Endothelial cell of umbilical vein (primary cell): Measurements from ENCODE around the gene PARD3B. TPM values are rescaled to one million over a fixed set of nuclear protein-coding genes. Genes with fewer than 3 reads are reported as not detected.

Source experiments
- BruUV-seq: library from RNA; stranded (reverse); fragments of 400-500 nt; replicated peaks from 2 replicates; lab custom pipeline; 2021; lab: Mats Ljungman, UMichigan
- CTCF ChIA-PET: fragments of 300-600, 350-600 bp; sonication (Branson Sonifier 250); formaldehyde crosslinking; loops from one replicate; lab custom pipeline; 2021; ENCODE audit warnings: antibody characterized with exemption, inconsistent platforms; lab: Charles Lee
- POLR2A ChIA-PET: fragments of 300-600, 350-600 bp; sonication (Branson Sonifier 250); formaldehyde crosslinking; loops from one replicate; lab custom pipeline; 2021; ENCODE audit warnings: antibody characterized with exemption, inconsistent platforms; lab: Charles Lee
- DNase-seq: peaks from one replicate; pipeline ENCODE4 v3.0.0-alpha.2; 2011; ENCODE audit warnings: low read depth, low spot score
- FAIRE-seq: peaks from 2 replicates; lab custom pipeline; 2011; peaks lifted over from hg19 to GRCh38; lab: Jason Lieb, UNC
- H2AFZ ChIP-seq: 2 replicates; pipeline ENCODE4 v1.6.0; 2012; ENCODE audit warnings: low read depth, low read length, control low read depth, inconsistent platforms
- H3K27ac ChIP-seq: 2 replicates; pipeline ENCODE4 v1.5.1; 2011; ENCODE audit warnings: low read depth, mild to moderate bottlenecking, control low read depth, low read length, moderate library complexity; ENCODE audit not compliant: insufficient read depth
- H3K27me3 ChIP-seq, 2 experiments: 2 replicates each; pipeline versions ENCODE4 v1.6.0 to v1.6.1; 2011; ENCODE audit warnings: low read length in 2 of 2, mixed read lengths in 1 of 2; ENCODE audit not compliant: control insufficient read depth in 2 of 2, insufficient read depth in 2 of 2
- H3K36me3 ChIP-seq, 2 experiments: 2 replicates in 1 of 2; 3 replicates in 1 of 2; pipeline ENCODE4 v1.5.1; 2011; ENCODE audit warnings: low read length in 2 of 2, mild to moderate bottlenecking in 1 of 2, moderate library complexity in 1 of 2; ENCODE audit not compliant: control insufficient read depth in 2 of 2, insufficient read depth in 2 of 2; ENCODE audit errors: extremely low read depth in 1 of 2
- H3K4me1 ChIP-seq: 3 replicates; pipeline ENCODE4 v1.5.1; 2011; ENCODE audit warnings: mild to moderate bottlenecking, low read length; ENCODE audit not compliant: control insufficient read depth, insufficient read depth; ENCODE audit errors: extremely low read depth
- H3K4me2 ChIP-seq: 2 replicates; pipeline ENCODE4 v1.6.1; 2011; ENCODE audit warnings: low read length, control low read depth, mixed read lengths; ENCODE audit not compliant: insufficient read depth
- H3K4me3 ChIP-seq, 3 experiments: fragments of 200-600 bp in 1 of 3; sonication (generic), shearing (Covaris generic) in 1 of 3; replicated peaks in 1 of 3; 2 replicates each; pipeline ENCODE4 v1.5.1; 2011 to 2016; ENCODE audit warnings: control low read depth in 3 of 3, low read length in 3 of 3, mild to moderate bottlenecking in 2 of 3, inconsistent platforms in 1 of 3, low read depth in 1 of 3, moderate library complexity in 1 of 3; ENCODE audit not compliant: insufficient read depth in 1 of 3
- H3K79me2 ChIP-seq: 2 replicates; pipeline ENCODE4 v1.6.0; 2012; ENCODE audit warnings: low read length, inconsistent platforms; ENCODE audit not compliant: control insufficient read depth, insufficient read depth
- H3K9ac ChIP-seq: replicated peaks from 2 replicates; pipeline ENCODE3; 2011; ENCODE audit warnings: low read length, control low read depth; ENCODE audit not compliant: insufficient read depth; ENCODE audit errors: extremely low read depth
- H3K9me1 ChIP-seq: replicated peaks from 3 replicates; pipeline ENCODE4 v1.6.0; 2011; ENCODE audit warnings: mild to moderate bottlenecking, low read length; ENCODE audit not compliant: control insufficient read depth, insufficient read depth; ENCODE audit errors: extremely low read depth
- H3K9me3 ChIP-seq: replicated peaks from 2 replicates; pipeline ENCODE4 v1.5.1; 2012; ENCODE audit warnings: low read length, inconsistent platforms; ENCODE audit not compliant: control insufficient read depth, insufficient read depth
- H4K20me1 ChIP-seq: replicated peaks from 2 replicates; pipeline ENCODE3; 2011; ENCODE audit warnings: mild to moderate bottlenecking, low read length; ENCODE audit not compliant: control insufficient read depth, insufficient read depth; ENCODE audit errors: extremely low read depth
- EZH2 ChIP-seq: IDR thresholded peaks from 2 replicates; pipeline ENCODE4 v1.6.1; 2012; ENCODE audit warnings: borderline replicate concordance, low read depth, mild to moderate bottlenecking, moderate library complexity, low read length, inconsistent platforms; ENCODE audit not compliant: severe bottlenecking
- FOS ChIP-seq: IDR thresholded peaks from 2 replicates; pipeline ENCODE4 v1.6.1; 2011; ENCODE audit warnings: mild to moderate bottlenecking, low read length, moderate library complexity, borderline replicate concordance; ENCODE audit not compliant: insufficient read depth
- GATA2 ChIP-seq: IDR thresholded peaks from 2 replicates; pipeline ENCODE4 v1.7.0; 2011; ENCODE audit warnings: low read depth, mild to moderate bottlenecking, moderate library complexity, mixed read lengths, low read length; ENCODE audit not compliant: insufficient read length, insufficient read depth
- JUN ChIP-seq: IDR thresholded peaks from 2 replicates; pipeline ENCODE4 v1.6.1; 2011; ENCODE audit warnings: borderline replicate concordance, low read depth; ENCODE audit not compliant: insufficient read length, insufficient read depth
- MYC ChIP-seq: IDR thresholded peaks from one replicate; pipeline ENCODE4 v1.6.1; 2011; ENCODE audit warnings: mild to moderate bottlenecking, low read depth, low read length
- POLR2A ChIP-seq: IDR thresholded peaks from 2 replicates; pipeline ENCODE4 v1.6.1; 2012; ENCODE audit warnings: low read depth, mild to moderate bottlenecking, control low read depth, low read length
- POLR2AphosphoS5 ChIP-seq: IDR thresholded peaks from 2 replicates; pipeline ENCODE4 v1.6.1; 2012; ENCODE audit warnings: low read depth, mild to moderate bottlenecking, control low read depth, low read length, moderate library complexity; ENCODE audit not compliant: insufficient read depth
- dilution Hi-C: fragments of 300-500 bp; cut with MboI; formaldehyde crosslinking; loops from one replicate; pipeline ENCODE4 v1.15.0; 2019; ENCODE audit warnings: low sequenced_read_pairs; ENCODE audit not compliant: extremely low pct_ligation_motif_present
- intact Hi-C: fragments of 100-400 bp; cut with micrococcal nuclease; formaldehyde crosslinking; loops from one replicate; pipeline ENCODE4 v1.10.0; 2022
- polyA plus RNA-seq, 4 experiments: library from polyadenylated mRNA; depleted of rRNA in 3 of 4; stranded (reverse) in 3 of 4; unstranded in 1 of 4; fragments of >200 nt; gene quantifications; 2 replicates each; pipeline versions ENCODE4 v1.2.1 to v1.2.3, GENCODE V29; 2011 to 2012; ENCODE audit warnings: missing spikeins in 1 of 4
- total RNA-seq: library from RNA; stranded (reverse); gene quantifications from 2 replicates; pipeline ENCODE4 v1.2.3, GENCODE V29; 2021
- TF ChIP-seq, protein P1 (sequence below), 2 donors: IDR thresholded peaks; 1 replicate in 1 of 2; 2 replicates in 1 of 2; pipeline ENCODE4 v1.5.1; 2011; ENCODE audit warnings: low read length in 2 of 2, mild to moderate bottlenecking in 2 of 2, moderate library complexity in 2 of 2, control low read depth in 1 of 2, inconsistent platforms in 1 of 2, low read depth in 1 of 2; ENCODE audit not compliant: insufficient read depth in 1 of 2; ENCODE audit errors: extremely low read depth in 1 of 2
- TF ChIP-seq, protein P2 (sequence below): IDR thresholded peaks from 2 replicates; pipeline ENCODE4 v1.6.1; 2011; ENCODE audit not compliant: insufficient read depth, insufficient read length

PARD3B gene
- total and polyA plus RNA-seq, 2 donors (not counting 3 experiments of a cell fraction or from before 2014, with no cell fraction given): 2.2 to 30.9 TPM

- no peak overlapping the region for H3K4me3 ChIP-seq
- DNase-seq: no peak
- CTCF ChIA-PET: interaction anchor here (1.3 kb wide), 1 partner anchor 15 kb away, joined by 3 read pairs; no protein-coding TSS in a partner anchor
- TF ChIP-seq GATA2: no peak
- no peak for TF ChIP-seq EZH2
- no peak for TF ChIP-seq POLR2A
- TF ChIP-seq JUN: no peak
- no peak for TF ChIP-seq FOS
- TF ChIP-seq MYC: no peak
- TF ChIP-seq, protein P1, sequence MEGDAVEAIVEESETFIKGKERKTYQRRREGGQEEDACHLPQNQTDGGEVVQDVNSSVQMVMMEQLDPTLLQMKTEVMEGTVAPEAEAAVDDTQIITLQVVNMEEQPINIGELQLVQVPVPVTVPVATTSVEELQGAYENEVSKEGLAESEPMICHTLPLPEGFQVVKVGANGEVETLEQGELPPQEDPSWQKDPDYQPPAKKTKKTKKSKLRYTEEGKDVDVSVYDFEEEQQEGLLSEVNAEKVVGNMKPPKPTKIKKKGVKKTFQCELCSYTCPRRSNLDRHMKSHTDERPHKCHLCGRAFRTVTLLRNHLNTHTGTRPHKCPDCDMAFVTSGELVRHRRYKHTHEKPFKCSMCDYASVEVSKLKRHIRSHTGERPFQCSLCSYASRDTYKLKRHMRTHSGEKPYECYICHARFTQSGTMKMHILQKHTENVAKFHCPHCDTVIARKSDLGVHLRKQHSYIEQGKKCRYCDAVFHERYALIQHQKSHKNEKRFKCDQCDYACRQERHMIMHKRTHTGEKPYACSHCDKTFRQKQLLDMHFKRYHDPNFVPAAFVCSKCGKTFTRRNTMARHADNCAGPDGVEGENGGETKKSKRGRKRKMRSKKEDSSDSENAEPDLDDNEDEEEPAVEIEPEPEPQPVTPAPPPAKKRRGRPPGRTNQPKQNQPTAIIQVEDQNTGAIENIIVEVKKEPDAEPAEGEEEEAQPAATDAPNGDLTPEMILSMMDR (IDR thresholded peaks at IDR 0.05; ENCODE audit: extremely low read depth in 1 of 2, insufficient read depth in 1 of 2, low read depth in 1 of 2, low read length in 2 of 2): no peak
- TF ChIP-seq, protein P2, sequence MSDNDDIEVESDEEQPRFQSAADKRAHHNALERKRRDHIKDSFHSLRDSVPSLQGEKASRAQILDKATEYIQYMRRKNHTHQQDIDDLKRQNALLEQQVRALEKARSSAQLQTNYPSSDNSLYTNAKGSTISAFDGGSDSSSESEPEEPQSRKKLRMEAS: no peak
- TF ChIP-seq POLR2AphosphoS5: no peak
- no peaks in the 10 kb centered on the region for H3K9me3 ChIP-seq
- no peaks in the 10 kb centered on the region for H3K79me2 ChIP-seq
- no peaks in the 10 kb centered on the region for H3K4me1 ChIP-seq
- POLR2A ChIA-PET: no interaction called here
- no peak for FAIRE-seq
- no peak overlapping the region for H3K9ac ChIP-seq
- H3K36me3 ChIP-seq: no peaks in the 10 kb centered on the region
- no peaks in the 10 kb centered on the region for H3K9me1 ChIP-seq
- H2AFZ ChIP-seq: no peak overlapping the region
- intact Hi-C loops: no loop called here
- no peak overlapping the region for H3K27ac ChIP-seq
- H3K27me3 ChIP-seq: no peaks in the 10 kb centered on the region
- no peak overlapping the region for H3K4me2 ChIP-seq
- dilution Hi-C loops: no loop called here
- H4K20me1 ChIP-seq: peaks cover 5% of the 10 kb centered on the region
- BruUV-seq: no TSS peak
Observed at GRCh38 chr2:204585930-204586329, 40.7 kb downstream of the PARD3B start.
